Liver (tissue), 9 donors: ENCODE data around the gene PHF23. TPM values are rescaled to one million over a fixed set of nuclear protein-coding genes. Genes with fewer than 3 reads are reported as not detected.
A peak's percentile ranks its signal among the peaks of the same experiment; 100 is the strongest.

ENCODE experiments used
- DNase-seq: peaks from one replicate; pipeline ENCODE4 v3.0.0-alpha.2; 2017; ENCODE audit warnings: low spot score
- H3K27ac ChIP-seq, 2 donors: one replicate each; pipeline ENCODE4 v1.7.0; 2013; ENCODE audit warnings: inconsistent platforms in 2 of 2, low read length in 2 of 2, control low read depth in 1 of 2, low read depth in 1 of 2, mild to moderate bottlenecking in 1 of 2
- H3K27me3 ChIP-seq, 4 donors: one replicate each; pipeline versions ENCODE4 v1.6.1 to v1.7.0; 2013; ENCODE audit warnings: low read length in 3 of 4, inconsistent platforms in 1 of 4, mild to moderate bottlenecking in 1 of 4, moderate library complexity in 1 of 4; ENCODE audit not compliant: control insufficient read depth in 4 of 4, insufficient read depth in 4 of 4
- H3K36me3 ChIP-seq, 4 donors: one replicate each; pipeline versions ENCODE4 v1.6.1 to v1.7.0; 2013; ENCODE audit warnings: low read length in 3 of 4, mild to moderate bottlenecking in 3 of 4, low read depth in 1 of 4, moderate library complexity in 1 of 4; ENCODE audit not compliant: control insufficient read depth in 4 of 4, insufficient read depth in 3 of 4
- H3K4me1 ChIP-seq, 4 donors: one replicate each; pipeline versions ENCODE4 v1.6.1 to v1.7.0; 2013; ENCODE audit warnings: low read length in 3 of 4, mild to moderate bottlenecking in 3 of 4, moderate library complexity in 1 of 4; ENCODE audit not compliant: control insufficient read depth in 4 of 4, insufficient read depth in 4 of 4
- H3K4me3 ChIP-seq, 3 donors: one replicate each; pipeline versions ENCODE4 v1.6.1 to v1.7.0; 2013; ENCODE audit warnings: low read length in 3 of 3, control low read depth in 1 of 3, low read depth in 1 of 3, mild to moderate bottlenecking in 1 of 3
- H3K9ac ChIP-seq, 2 donors: one replicate each; pipeline ENCODE4 v1.7.0; 2013; ENCODE audit warnings: low read length in 2 of 2, mild to moderate bottlenecking in 2 of 2, moderate library complexity in 2 of 2, control low read depth in 1 of 2, low read depth in 1 of 2
- H3K9me3 ChIP-seq, 4 donors: one replicate each; pipeline versions ENCODE4 v1.6.1 to v1.7.0; 2013; ENCODE audit warnings: low read length in 3 of 4; ENCODE audit not compliant: control insufficient read depth in 4 of 4
- CTCF ChIP-seq: fragments of 150-350 bp; IDR thresholded peaks from 2 replicates; pipeline ENCODE4 v1.5.1; 2017; ENCODE audit warnings: improper control_type of control experiment, low read depth, low read length; ENCODE audit not compliant: missing input control
- EGR1 ChIP-seq, 2 donors: IDR thresholded peaks; 2 replicates each; pipeline ENCODE4 v1.6.1; 2016 to 2018; ENCODE audit warnings: antibody characterized with exemption in 2 of 2, low read depth in 2 of 2
- FOXA1 ChIP-seq: IDR thresholded peaks from 2 replicates; pipeline ENCODE4 v1.6.1; 2016; ENCODE audit warnings: antibody characterized with exemption
- HNF4A ChIP-seq, 2 donors: conservative IDR thresholded peaks; 2 replicates each; pipeline ENCODE4 v1.6.1; 2016; ENCODE audit warnings: antibody characterized with exemption in 2 of 2, mild to moderate bottlenecking in 2 of 2
- SP1 ChIP-seq: IDR thresholded peaks from 2 replicates; pipeline ENCODE4 v1.6.1; 2018; ENCODE audit warnings: antibody characterized with exemption, mild to moderate bottlenecking
- TAF1 ChIP-seq: conservative IDR thresholded peaks from 2 replicates; pipeline ENCODE4 v1.6.1; 2016; ENCODE audit warnings: antibody characterized with exemption, mild to moderate bottlenecking
- WGBS: extraction: QIAGEN DNeasy Blood & Tissue Kit; methylation state at CpG from one replicate; pipeline ENCODE4 v1.1.7; 2013; 5-methylcytosine and 5-hydroxymethylcytosine counted together
- polyA plus RNA-seq, 2 donors: library from polyadenylated mRNA; stranded (reverse) in 1 of 2; unstranded in 1 of 2; fragments of 200-250 nt in 1 of 2; fragments of >200 nt in 1 of 2; fragmentation: Nextera tagmentation in 1 of 2; extraction: Ambion mirVana in 1 of 2; gene quantifications; one replicate each; pipeline versions ENCODE4 v1.2.1 to v1.2.3, GENCODE V29; 2013 to 2015
- total RNA-seq, 2 donors: library from RNA; depleted of rRNA; stranded (reverse); fragments of >200 nt; gene quantifications; one replicate each; pipeline ENCODE4 v1.2.3, GENCODE V29; 2014
- TF ChIP-seq, protein P1 (sequence below): IDR thresholded peaks from 2 replicates; pipeline ENCODE4 v1.6.1; 2016; ENCODE audit warnings: antibody characterized with exemption
- TF ChIP-seq, protein P2 (sequence below): IDR thresholded peaks from 2 replicates; pipeline ENCODE4 v1.6.1; 2016; ENCODE audit warnings: antibody characterized with exemption
- TF ChIP-seq, protein P3 (sequence below): IDR thresholded peaks from 2 replicates; pipeline ENCODE4 v1.6.1; 2016; ENCODE audit warnings: antibody characterized with exemption, mild to moderate bottlenecking
- donor health status: healthy.
- donor health status: healthy.
- donor health status: healthy.
- donor health status: healthy.
- donor health status: healthy.

PHF23 gene
- total and polyA plus RNA-seq, 4 donors, result 14.0 to 18.3 (median 15.2) TPM

GRCh38 chr17:7236808-7237207 lies 2.4 kb downstream of the PHF23 start:
- WGBS, result 94% methylated on average over 6 of the region's 6 CpGs
- H3K9ac ChIP-seq, result no peak overlapping the region

More at GRCh38 chr17:7236808-7237207, 2.4 kb downstream of the PHF23 start:
- Histone ChIP-seq H3K27ac (peak overlapping the region in 1 of 2 donors; percentile 90), H3K9me3 (no peaks in the 10 kb centered on the region), H3K4me1 (peaks cover 6 to 67% (median 53%) of the 10 kb centered on the region in 4 donors), H3K36me3 (peaks cover 7 to 24% (median 14%) of the 10 kb centered on the region in 4 donors), H3K4me3 (no peak overlapping the region), H3K27me3 (no peaks in the 10 kb centered on the region)
- TF ChIP-seq, protein P1, sequence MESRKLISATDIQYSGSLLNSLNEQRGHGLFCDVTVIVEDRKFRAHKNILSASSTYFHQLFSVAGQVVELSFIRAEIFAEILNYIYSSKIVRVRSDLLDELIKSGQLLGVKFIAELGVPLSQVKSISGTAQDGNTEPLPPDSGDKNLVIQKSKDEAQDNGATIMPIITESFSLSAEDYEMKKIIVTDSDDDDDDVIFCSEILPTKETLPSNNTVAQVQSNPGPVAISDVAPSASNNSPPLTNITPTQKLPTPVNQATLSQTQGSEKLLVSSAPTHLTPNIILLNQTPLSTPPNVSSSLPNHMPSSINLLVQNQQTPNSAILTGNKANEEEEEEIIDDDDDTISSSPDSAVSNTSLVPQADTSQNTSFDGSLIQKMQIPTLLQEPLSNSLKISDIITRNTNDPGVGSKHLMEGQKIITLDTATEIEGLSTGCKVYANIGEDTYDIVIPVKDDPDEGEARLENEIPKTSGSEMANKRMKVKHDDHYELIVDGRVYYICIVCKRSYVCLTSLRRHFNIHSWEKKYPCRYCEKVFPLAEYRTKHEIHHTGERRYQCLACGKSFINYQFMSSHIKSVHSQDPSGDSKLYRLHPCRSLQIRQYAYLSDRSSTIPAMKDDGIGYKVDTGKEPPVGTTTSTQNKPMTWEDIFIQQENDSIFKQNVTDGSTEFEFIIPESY, result no peak
- TF ChIP-seq TAF1, result no peak
- TF ChIP-seq EGR1 (IDR thresholded peaks at IDR 0.05; ENCODE audit: low read depth in 2 of 2), result no peak
- TF ChIP-seq HNF4A (conservative IDR thresholded peaks at IDR 0.05), result no peak
- no peak for TF ChIP-seq CTCF
- TF ChIP-seq, protein P2, sequence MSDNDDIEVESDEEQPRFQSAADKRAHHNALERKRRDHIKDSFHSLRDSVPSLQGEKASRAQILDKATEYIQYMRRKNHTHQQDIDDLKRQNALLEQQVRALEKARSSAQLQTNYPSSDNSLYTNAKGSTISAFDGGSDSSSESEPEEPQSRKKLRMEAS, result no peak
- TF ChIP-seq, protein P3, sequence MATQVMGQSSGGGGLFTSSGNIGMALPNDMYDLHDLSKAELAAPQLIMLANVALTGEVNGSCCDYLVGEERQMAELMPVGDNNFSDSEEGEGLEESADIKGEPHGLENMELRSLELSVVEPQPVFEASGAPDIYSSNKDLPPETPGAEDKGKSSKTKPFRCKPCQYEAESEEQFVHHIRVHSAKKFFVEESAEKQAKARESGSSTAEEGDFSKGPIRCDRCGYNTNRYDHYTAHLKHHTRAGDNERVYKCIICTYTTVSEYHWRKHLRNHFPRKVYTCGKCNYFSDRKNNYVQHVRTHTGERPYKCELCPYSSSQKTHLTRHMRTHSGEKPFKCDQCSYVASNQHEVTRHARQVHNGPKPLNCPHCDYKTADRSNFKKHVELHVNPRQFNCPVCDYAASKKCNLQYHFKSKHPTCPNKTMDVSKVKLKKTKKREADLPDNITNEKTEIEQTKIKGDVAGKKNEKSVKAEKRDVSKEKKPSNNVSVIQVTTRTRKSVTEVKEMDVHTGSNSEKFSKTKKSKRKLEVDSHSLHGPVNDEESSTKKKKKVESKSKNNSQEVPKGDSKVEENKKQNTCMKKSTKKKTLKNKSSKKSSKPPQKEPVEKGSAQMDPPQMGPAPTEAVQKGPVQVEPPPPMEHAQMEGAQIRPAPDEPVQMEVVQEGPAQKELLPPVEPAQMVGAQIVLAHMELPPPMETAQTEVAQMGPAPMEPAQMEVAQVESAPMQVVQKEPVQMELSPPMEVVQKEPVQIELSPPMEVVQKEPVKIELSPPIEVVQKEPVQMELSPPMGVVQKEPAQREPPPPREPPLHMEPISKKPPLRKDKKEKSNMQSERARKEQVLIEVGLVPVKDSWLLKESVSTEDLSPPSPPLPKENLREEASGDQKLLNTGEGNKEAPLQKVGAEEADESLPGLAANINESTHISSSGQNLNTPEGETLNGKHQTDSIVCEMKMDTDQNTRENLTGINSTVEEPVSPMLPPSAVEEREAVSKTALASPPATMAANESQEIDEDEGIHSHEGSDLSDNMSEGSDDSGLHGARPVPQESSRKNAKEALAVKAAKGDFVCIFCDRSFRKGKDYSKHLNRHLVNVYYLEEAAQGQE, result no peak
- no peak for TF ChIP-seq FOXA1
- TF ChIP-seq SP1, result no peak
- no peak for DNase-seq
